ENCODE results near the gene DNAH6.

- TF ChIP-seq CTCF (IDR thresholded peaks at IDR 0.05; ENCODE audit: low read length) (no peak), EZH2 (IDR thresholded peaks at IDR 0.05; ENCODE audit: borderline replicate concordance, low read length) (no peak)
Observed at GRCh38 chr2:84866122-84866521, 349.8 kb downstream of the DNAH6 start.
